ENCODE measurements around the gene BCAN.

The BCAN gene

DNA sequence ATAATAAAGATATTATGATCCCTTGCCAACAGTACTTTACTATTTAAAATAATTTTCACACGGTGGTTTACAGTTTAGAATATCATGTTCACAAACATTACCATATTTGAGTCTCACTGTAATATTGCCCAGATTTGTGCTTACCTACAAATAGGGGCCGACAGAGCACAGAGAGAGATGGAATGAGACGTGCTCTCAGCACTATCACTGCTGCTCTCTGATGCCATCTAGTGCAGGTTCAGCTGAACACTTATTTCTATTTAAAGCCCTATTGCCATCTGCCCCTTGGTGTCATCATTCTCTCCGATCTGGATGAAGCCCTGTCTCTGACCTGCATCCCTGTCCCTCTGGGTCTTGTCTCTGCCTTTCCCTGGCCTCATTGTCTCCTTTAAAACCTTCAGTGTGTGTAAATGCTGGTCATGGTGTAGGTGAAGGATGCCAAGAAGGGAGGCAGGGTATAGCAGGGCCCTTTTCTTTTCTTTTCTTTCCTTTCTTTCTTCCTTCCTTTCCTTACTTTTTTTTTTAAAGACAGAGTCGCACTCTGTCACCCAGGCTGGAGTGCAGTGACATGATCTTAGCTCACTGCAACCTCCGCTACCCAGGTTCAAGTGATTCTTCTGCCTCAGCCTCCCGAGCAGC is 33.8 kb upstream of the BCAN start:
- TF ChIP-seq, protein P1, sequence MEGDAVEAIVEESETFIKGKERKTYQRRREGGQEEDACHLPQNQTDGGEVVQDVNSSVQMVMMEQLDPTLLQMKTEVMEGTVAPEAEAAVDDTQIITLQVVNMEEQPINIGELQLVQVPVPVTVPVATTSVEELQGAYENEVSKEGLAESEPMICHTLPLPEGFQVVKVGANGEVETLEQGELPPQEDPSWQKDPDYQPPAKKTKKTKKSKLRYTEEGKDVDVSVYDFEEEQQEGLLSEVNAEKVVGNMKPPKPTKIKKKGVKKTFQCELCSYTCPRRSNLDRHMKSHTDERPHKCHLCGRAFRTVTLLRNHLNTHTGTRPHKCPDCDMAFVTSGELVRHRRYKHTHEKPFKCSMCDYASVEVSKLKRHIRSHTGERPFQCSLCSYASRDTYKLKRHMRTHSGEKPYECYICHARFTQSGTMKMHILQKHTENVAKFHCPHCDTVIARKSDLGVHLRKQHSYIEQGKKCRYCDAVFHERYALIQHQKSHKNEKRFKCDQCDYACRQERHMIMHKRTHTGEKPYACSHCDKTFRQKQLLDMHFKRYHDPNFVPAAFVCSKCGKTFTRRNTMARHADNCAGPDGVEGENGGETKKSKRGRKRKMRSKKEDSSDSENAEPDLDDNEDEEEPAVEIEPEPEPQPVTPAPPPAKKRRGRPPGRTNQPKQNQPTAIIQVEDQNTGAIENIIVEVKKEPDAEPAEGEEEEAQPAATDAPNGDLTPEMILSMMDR (IDR thresholded peaks at IDR 0.05) = peak; percentile 90

DNA sequence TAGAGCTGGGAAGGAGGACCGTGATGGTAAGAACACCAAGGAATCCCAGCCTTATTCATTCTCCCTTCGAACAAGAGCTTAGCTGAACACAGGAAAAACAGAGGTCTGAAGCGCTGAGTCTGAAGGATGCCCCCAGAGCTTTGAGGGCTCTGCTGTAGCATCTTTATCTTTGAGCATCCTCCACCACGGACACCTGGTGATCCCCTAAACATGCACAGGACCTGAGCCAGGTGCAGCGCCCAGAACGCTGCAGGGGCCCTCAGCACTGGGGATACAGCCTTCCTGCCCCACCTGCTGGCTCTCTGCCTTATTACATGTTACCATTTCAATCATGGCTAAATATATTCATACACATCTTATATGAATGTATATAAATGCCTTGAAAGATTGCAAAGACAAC is 32.9 kb upstream of the BCAN start:
- TF ChIP-seq, protein P1 (IDR thresholded peaks at IDR 0.05) = peak; percentile 50

DNA sequence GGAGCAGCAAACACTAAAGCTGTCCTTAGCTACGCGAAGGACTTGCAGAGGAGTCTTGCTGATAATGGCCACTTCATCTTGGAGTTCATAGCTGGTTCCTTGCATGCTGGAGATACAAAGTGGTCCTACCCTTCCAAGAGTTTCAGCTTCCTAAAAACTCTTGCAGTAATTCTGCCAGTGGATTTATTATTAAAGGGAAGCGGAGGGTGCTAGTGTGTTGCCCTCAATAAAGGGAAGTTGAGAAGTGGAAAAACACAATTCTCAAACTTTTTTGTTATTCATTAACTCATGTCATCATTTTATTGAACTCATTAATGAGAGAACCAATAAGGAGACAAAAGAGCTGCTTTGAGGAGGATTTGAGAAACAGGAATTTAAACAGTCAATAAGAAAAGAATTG is 29.3 kb upstream of the BCAN start:
- TF ChIP-seq, protein P1 (IDR thresholded peaks at IDR 0.05) = no peak

DNA sequence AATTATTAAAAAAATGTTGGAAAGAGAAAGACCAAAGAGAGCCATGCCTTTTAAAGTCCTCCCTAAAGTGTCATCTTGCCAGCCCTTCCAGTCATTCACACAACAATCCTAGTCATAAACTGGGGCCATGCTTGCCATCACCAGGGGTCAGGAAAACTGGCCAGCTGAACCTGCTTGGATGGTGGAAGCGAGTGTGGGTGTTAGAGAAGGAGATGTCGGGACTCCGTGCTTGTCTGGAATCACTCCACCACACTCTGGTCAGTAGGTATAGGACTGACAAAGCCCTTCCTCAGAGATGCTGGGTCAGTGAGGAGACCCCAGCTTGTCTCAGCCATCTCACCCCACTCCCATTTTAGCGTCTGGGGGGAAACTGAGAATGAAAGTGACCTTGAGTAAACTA is 26.0 kb upstream of the BCAN start:
- TF ChIP-seq, protein P1 (IDR thresholded peaks at IDR 0.05) = no peak

DNA sequence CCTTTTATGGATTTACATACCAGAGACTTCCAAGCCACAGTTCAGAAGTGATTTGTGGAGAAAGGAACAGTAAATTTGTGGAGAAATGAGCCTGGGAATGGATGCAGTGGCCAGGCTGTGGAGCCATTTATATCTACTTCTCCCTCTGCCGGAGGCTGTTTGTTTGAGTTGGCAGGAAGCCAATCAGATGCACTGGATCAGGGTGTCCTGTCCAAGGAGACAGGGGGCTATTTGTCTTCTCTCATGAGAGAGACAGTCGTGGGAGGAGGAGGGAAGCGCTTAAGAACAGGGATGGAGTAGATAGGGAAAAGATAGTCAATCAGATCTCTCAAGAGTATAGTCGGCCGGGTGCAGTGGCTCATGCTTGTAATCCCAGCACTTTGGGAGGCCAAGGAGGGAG is 25.5 kb upstream of the BCAN start:
- TF ChIP-seq, protein P1 (IDR thresholded peaks at IDR 0.05) = no peak; the same call in 1 of the 2 replicates

DNA sequence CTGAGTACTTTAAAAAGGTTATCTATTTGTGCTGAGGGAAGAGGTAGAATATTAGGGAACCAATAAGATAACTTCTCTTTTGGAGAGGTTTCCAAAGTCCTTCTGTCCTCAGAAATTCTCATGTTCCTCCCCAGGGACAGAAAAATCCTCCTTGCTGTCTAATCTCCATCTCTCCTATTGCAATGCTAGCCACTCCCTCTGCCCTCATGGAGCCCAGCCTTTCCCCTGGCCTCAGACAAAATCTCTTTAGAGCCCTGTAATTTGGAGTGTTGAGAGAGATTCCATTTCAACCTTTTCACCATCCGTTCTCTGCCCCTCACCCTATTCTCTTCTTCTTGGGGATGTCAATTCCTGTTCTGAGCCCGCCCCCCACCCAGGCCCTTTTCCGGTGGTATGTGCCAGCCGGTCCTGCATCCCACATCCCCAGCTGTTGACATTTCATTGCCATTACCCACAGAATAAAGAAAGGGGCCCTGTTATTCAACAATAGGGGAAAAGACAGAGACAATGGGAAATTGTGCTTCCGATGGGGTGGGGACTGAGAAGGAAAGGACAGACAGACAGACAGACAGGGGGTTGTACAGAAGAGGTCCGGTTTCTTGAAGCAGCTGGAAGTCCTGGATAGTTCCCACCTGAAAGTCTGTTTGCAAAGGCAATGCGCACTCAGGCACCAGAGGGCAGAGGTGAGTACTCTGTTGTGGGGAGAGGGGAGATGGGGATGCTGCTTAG is 22.9 kb upstream of the BCAN start, which contains the start of gene HAPLN2:
HAPLN2 (plus strand) TSS at position 563 of the 729 bp plus-strand sequence. CDS start 4,076 bp downstream, outside the sequence.
- TF ChIP-seq, protein P1 (IDR thresholded peaks at IDR 0.05) = peak; percentile 77

DNA sequence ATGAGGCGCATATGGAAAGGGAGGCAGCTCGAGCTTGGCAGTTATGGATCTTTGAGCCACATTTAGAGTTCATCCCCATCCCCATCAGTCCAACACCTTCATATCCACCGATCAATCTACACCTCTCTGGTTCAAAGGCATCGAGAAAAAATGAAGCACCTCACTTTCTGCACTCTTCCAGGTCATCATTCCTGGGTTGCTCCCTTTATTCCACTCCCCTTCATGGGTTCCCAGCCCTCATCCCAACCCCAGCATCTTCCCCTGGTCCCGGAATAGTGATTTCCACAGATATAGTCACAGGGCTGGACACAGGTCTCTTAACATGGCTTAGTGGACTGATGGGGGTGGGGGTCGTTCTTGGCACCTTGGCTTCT is 22.3 kb upstream of the BCAN start:
- TF ChIP-seq, protein P1 (IDR thresholded peaks at IDR 0.05) = no peak
